IMR-90 (cell line): ENCODE data around the gene CLEC4M.

Source experiments
- BHLHE40 ChIP-seq: fragments of 150-350 bp; IDR thresholded peaks from 2 replicates; pipeline ENCODE4 v1.6.1; 2016; ENCODE audit warnings: mild to moderate bottlenecking, low read depth, low read length
- CEBPB ChIP-seq: IDR thresholded peaks from 2 replicates; pipeline ENCODE4 v1.6.1; 2012; ENCODE audit warnings: low read depth, low read length, improper control_type of control experiment
- CHD1 ChIP-seq: IDR thresholded peaks from 2 replicates; pipeline ENCODE4 v1.6.1; 2012; ENCODE audit warnings: low read depth, low read length, improper control_type of control experiment
- CTCF ChIP-seq: conservative IDR thresholded peaks from 2 replicates; pipeline ENCODE4 v1.5.1; 2012; ENCODE audit warnings: mild to moderate bottlenecking, low read depth, low read length, improper control_type of control experiment
- ELK1 ChIP-seq: fragments of 150-350 bp; IDR thresholded peaks from 2 replicates; pipeline ENCODE4 v1.6.1; 2016; ENCODE audit warnings: low read depth, mild to moderate bottlenecking, low read length, moderate library complexity, borderline replicate concordance
- FOS ChIP-seq: fragments of 150-350 bp; IDR thresholded peaks from 2 replicates; pipeline ENCODE4 v1.6.1; 2016; ENCODE audit warnings: low read depth, low read length
- NFE2L2 ChIP-seq: fragments of 150-350 bp; IDR thresholded peaks from 2 replicates; pipeline ENCODE4 v1.6.1; 2016; ENCODE audit warnings: low read depth, mild to moderate bottlenecking, low read length
- POLR2A ChIP-seq: IDR thresholded peaks from 2 replicates; pipeline ENCODE4 v1.6.1; 2012; ENCODE audit warnings: mild to moderate bottlenecking, low read depth, low read length
- RAD21 ChIP-seq: IDR thresholded peaks from 2 replicates; pipeline ENCODE4 v1.6.1; 2012; ENCODE audit warnings: low read length, improper control_type of control experiment
- RCOR1 ChIP-seq: IDR thresholded peaks from 2 replicates; pipeline ENCODE4 v1.6.1; 2012; ENCODE audit warnings: mild to moderate bottlenecking, low read length, improper control_type of control experiment; ENCODE audit not compliant: insufficient replicate concordance
- RFX5 ChIP-seq: IDR thresholded peaks from 2 replicates; pipeline ENCODE4 v1.8.0; 2012; ENCODE audit warnings: low read depth, mild to moderate bottlenecking, low read length, moderate library complexity
- USF2 ChIP-seq: fragments of 150-350 bp; IDR thresholded peaks from 2 replicates; pipeline ENCODE4 v1.6.1; 2017; ENCODE audit warnings: mild to moderate bottlenecking, antibody characterized with exemption, low read length, low read depth

- TF ChIP-seq CTCF (no peak), BHLHE40 (no peak), POLR2A (no peak), RFX5 (no peak), NFE2L2 (no peak), FOS (no peak), CEBPB (no peak), CHD1 (no peak), USF2 (no peak), RCOR1 (no peak), RAD21 (no peak), ELK1 (no peak)
These were observed 31.8 kb upstream of the CLEC4M start for GRCh38 chr19:7731218-7731595.
